Tibial nerve (tissue), 4 donors: ENCODE measurements around the gene ARL13A. TPM values are rescaled to one million over a fixed set of nuclear protein-coding genes. Genes with fewer than 3 reads are reported as not detected.

Source experiments
- DNase-seq, 2 donors: peaks; one replicate each; pipeline ENCODE4 v3.0.0-alpha.2; 2019; ENCODE audit warnings: low spot score in 2 of 2
- H3K27ac ChIP-seq, 4 donors: fragments of 200-600 bp; sonication (generic) in 3 of 4; one replicate each; pipeline ENCODE4 v1.5.1; 2017 to 2019; ENCODE audit warnings: mild to moderate bottlenecking in 1 of 4
- H3K27me3 ChIP-seq, 2 donors: fragments of 200-600 bp; sonication (generic) in 1 of 2; one replicate each; pipeline versions ENCODE4 v1.5.1 to v1.6.0; 2017 to 2019
- H3K36me3 ChIP-seq, 3 donors: fragments of 200-600 bp; sonication (generic); one replicate each; pipeline ENCODE4 v1.5.1; 2018 to 2019
- H3K4me1 ChIP-seq, 4 donors: fragments of 200-600 bp; sonication (generic) in 3 of 4; one replicate each; pipeline ENCODE4 v1.5.1; 2017 to 2019
- H3K4me3 ChIP-seq, 4 donors: fragments of 200-600 bp; sonication (generic) in 3 of 4; one replicate each; pipeline ENCODE4 v1.5.1; 2017 to 2019; ENCODE audit warnings: mild to moderate bottlenecking in 1 of 4, moderate library complexity in 1 of 4
- H3K9me3 ChIP-seq, 4 donors: fragments of 200-600 bp; sonication (generic) in 3 of 4; one replicate each; pipeline ENCODE4 v1.5.1; 2017 to 2019
- CTCF ChIP-seq, 5 experiments: fragments of 200-600 bp in 3 of 5; fragments of 450-650 bp in 2 of 5; sonication (generic) in 3 of 5; IDR thresholded peaks; one replicate each; pipeline ENCODE4 v1.5.1; 2016 to 2019; ENCODE audit warnings: antibody characterized with exemption in 5 of 5, mild to moderate bottlenecking in 3 of 5, moderate library complexity in 2 of 5
- EP300 ChIP-seq, 2 donors: sonication (generic); formaldehyde crosslinking; IDR thresholded peaks; one replicate each; pipeline ENCODE4 v1.6.1; 2017; ENCODE audit warnings: antibody characterized with exemption in 2 of 2, mild to moderate bottlenecking in 1 of 2
- POLR2A ChIP-seq, 2 donors: fragments of 450-650 bp; IDR thresholded peaks; one replicate each; pipeline ENCODE4 v1.6.1; 2017; ENCODE audit warnings: antibody characterized with exemption in 2 of 2, mild to moderate bottlenecking in 2 of 2, moderate library complexity in 2 of 2
- WGBS, 2 donors: methylation state at CpG; one replicate each; pipeline ENCODE4 v1.1.5; 2018; 5-methylcytosine and 5-hydroxymethylcytosine counted together
- total RNA-seq, 4 donors: library from RNA; depleted of rRNA; stranded (reverse); fragments of >200 nt; gene quantifications; one replicate each; pipeline ENCODE4 v1.1.0, GENCODE V29; 2016

Gene ARL13A
- total RNA-seq, 4 donors from 2014 or later = not detected

- no peak for TF ChIP-seq POLR2A (IDR thresholded peaks at IDR 0.05)
- no peak for TF ChIP-seq CTCF (IDR thresholded peaks at IDR 0.05)
- no peak for TF ChIP-seq EP300 (IDR thresholded peaks at IDR 0.05)
- no peak overlapping the region for H3K27ac ChIP-seq
- no peaks in the 10 kb centered on the region for H3K9me3 ChIP-seq
- DNase-seq = no peak
- no peak overlapping the region for H3K4me3 ChIP-seq
- no peaks in the 10 kb centered on the region for H3K27me3 ChIP-seq
- H3K4me1 ChIP-seq = no peaks in the 10 kb centered on the region
- H3K36me3 ChIP-seq = peaks cover 0 to 58% (median 0%) of the 10 kb centered on the region in 3 donors
These were observed 67.7 kb downstream of the ARL13A start for GRCh38 chrX:101037231-101037630.

GRCh38 chrX:101040197-101040596 is 70.7 kb downstream of the ARL13A start:
- no peak overlapping the region for H3K4me3 ChIP-seq
- H3K36me3 ChIP-seq = peaks cover 0 to 46% (median 0%) of the 10 kb centered on the region in 3 donors
- no peak for TF ChIP-seq CTCF (IDR thresholded peaks at IDR 0.05)
- TF ChIP-seq EP300 (IDR thresholded peaks at IDR 0.05) = no peak
- TF ChIP-seq POLR2A (IDR thresholded peaks at IDR 0.05) = no peak
- no peak overlapping the region for H3K27ac ChIP-seq
- H3K4me1 ChIP-seq = no peaks in the 10 kb centered on the region
- H3K9me3 ChIP-seq = no peaks in the 10 kb centered on the region
- no peak for DNase-seq
- H3K27me3 ChIP-seq = no peaks in the 10 kb centered on the region
- WGBS, 2 donors = 81 to 100% methylated on average over 3 to 4 of the region's 4 CpGs

Other genes starting within 250 kb of the ARL13A start
- gene SYTL4, start 237.6 kb upstream of the ARL13A start, total RNA-seq = 100 to 1,000 TPM in 1 of 4 donors, 10 to 100 TPM in 3; 32.9 to 338 (median 52.6) TPM
- 10 to 100 TPM in 3 of 4 donors, 1 to 10 TPM in 1; 5.7 to 17.7 (median 14.2) TPM for gene CSTF2, start 149.3 kb upstream of the ARL13A start, total RNA-seq
- gene NOX1, start 95.3 kb upstream of the ARL13A start, total RNA-seq = not detected
- under 1 TPM in 3 of 4 donors, not detected in 1; 0.30 to 0.84 (median 0.66) TPM for gene XKRX, start 40.8 kb upstream of the ARL13A start, total RNA-seq
- gene TRMT2B, start 82.4 kb downstream of the ARL13A start, total RNA-seq = 10 to 100 TPM; 14.3 to 19.0 (median 18.6) TPM
- gene TMEM35A, start 109.2 kb downstream of the ARL13A start, total RNA-seq = 1 to 10 TPM in 2 of 4 donors, under 1 TPM in 2; 0.30 to 2.7 (median 0.85) TPM
- 1 to 10 TPM; 2.1 to 5.2 (median 2.8) TPM for gene CENPI, start 128.5 kb downstream of the ARL13A start, total RNA-seq